Measurements from ENCODE around the gene PCBP2. TPM values are rescaled to one million over a fixed set of nuclear protein-coding genes. Genes with fewer than 3 reads are reported as not detected.
"Not testable (repeated sequence)": the region's sequence is repeated elsewhere in the genome, so short reads cannot be mapped to it uniquely, and the experiment has no call there.

PCBP2 gene
- total RNA-seq, 4 donors from 2014 or later = 275 to 374 (median 365) TPM

DNA sequence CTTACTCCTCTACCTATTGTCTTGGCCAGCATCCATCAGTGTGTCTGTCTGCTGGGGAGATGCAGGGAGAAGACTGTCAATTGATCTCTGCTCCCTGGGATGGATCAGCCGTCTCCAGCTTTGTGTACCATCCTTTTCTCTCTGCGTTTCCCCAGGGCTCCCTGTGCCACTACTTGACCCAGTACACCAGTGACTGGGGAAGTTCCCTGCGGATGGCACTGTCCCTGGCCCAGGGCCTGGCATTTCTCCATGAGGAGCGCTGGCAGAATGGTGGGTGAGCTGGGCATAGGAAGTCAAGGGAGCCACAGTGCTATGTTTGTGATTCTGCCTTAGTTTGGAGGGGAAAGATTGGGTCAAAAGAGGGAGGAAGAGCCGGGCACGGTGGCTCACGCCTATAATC is 23.2 kb upstream of the PCBP2 start:
- no peaks in the 10 kb centered on the region for H3K4me1 ChIP-seq
- 94% methylated on average over 7 of the region's 7 CpGs for WGBS
- H3K27ac ChIP-seq (replicated peaks in 1 of 4) = no peak overlapping the region
- H3K27me3 ChIP-seq = no peaks in the 10 kb centered on the region
- no peak overlapping the region for H3K4me3 ChIP-seq
- DNase-seq (ENCODE audit: extremely low spot score) = no peak
- H3K36me3 ChIP-seq = no peaks in the 10 kb centered on the region
- no peak for TF ChIP-seq POLR2A (IDR thresholded peaks at IDR 0.05; ENCODE audit: low read depth)
- TF ChIP-seq EP300 (IDR thresholded peaks at IDR 0.05) = no peak
- TF ChIP-seq POLR2AphosphoS5 (IDR thresholded peaks at IDR 0.05) = no peak
- TF ChIP-seq, protein P1, sequence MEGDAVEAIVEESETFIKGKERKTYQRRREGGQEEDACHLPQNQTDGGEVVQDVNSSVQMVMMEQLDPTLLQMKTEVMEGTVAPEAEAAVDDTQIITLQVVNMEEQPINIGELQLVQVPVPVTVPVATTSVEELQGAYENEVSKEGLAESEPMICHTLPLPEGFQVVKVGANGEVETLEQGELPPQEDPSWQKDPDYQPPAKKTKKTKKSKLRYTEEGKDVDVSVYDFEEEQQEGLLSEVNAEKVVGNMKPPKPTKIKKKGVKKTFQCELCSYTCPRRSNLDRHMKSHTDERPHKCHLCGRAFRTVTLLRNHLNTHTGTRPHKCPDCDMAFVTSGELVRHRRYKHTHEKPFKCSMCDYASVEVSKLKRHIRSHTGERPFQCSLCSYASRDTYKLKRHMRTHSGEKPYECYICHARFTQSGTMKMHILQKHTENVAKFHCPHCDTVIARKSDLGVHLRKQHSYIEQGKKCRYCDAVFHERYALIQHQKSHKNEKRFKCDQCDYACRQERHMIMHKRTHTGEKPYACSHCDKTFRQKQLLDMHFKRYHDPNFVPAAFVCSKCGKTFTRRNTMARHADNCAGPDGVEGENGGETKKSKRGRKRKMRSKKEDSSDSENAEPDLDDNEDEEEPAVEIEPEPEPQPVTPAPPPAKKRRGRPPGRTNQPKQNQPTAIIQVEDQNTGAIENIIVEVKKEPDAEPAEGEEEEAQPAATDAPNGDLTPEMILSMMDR (IDR thresholded peaks at IDR 0.05) = no peak
- H3K9me3 ChIP-seq = no peaks in the 10 kb centered on the region
- intact Hi-C loops (cut with DNase I) = no loop called here

DNA sequence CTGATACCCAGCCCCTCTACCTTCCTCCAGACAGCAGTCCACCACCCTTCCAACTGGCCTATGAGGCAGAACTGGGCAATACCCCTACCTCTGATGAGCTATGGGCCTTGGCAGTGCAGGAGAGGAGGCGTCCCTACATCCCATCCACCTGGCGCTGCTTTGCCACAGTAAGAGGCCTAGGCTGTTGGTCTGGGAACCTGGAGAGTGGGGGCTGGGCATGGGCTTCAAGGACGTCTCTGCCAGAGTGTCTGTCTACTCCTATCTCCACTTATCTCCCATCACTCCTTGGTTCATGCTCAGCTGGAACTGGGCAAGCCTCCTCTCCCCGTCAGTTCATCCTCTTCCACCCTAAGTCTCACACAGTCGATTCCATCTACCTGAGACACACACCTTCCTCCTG is 21.8 kb upstream of the PCBP2 start:
- TF ChIP-seq, protein P1 (IDR thresholded peaks at IDR 0.05) = no peak
- TF ChIP-seq EP300 (IDR thresholded peaks at IDR 0.05) (no peak), POLR2AphosphoS5 (IDR thresholded peaks at IDR 0.05) (no peak), POLR2A (IDR thresholded peaks at IDR 0.05; ENCODE audit: low read depth) (no peak)
- 94% methylated on average over 5 of the region's 5 CpGs for WGBS
- Histone ChIP-seq H3K4me1 (no peaks in the 10 kb centered on the region), H3K27ac (replicated peaks in 1 of 4) (no peak overlapping the region), H3K36me3 (no peaks in the 10 kb centered on the region), H3K4me3 (no peak overlapping the region), H3K27me3 (no peaks in the 10 kb centered on the region), H3K9me3 (no peaks in the 10 kb centered on the region)
- DNase-seq (ENCODE audit: extremely low spot score) = no peak
- intact Hi-C loops (cut with DNase I) = no loop called here

DNA sequence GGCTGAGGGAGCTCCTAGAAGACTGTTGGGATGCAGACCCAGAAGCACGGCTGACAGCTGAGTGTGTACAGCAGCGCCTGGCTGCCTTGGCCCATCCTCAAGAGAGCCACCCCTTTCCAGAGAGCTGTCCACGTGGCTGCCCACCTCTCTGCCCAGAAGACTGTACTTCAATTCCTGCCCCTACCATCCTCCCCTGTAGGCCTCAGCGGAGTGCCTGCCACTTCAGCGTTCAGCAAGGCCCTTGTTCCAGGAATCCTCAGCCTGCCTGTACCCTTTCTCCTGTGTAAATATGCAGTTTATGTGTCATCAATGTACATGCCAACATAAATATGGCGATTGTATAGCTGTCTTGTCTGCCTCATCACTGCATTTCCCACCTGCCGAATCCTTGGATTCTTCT is 20.7 kb upstream of the PCBP2 start:
- no peak for TF ChIP-seq POLR2AphosphoS5 (IDR thresholded peaks at IDR 0.05)
- no peak for TF ChIP-seq EP300 (IDR thresholded peaks at IDR 0.05)
- TF ChIP-seq, protein P1 (IDR thresholded peaks at IDR 0.05) = no peak
- TF ChIP-seq POLR2A (IDR thresholded peaks at IDR 0.05; ENCODE audit: low read depth) = no peak
- no peaks in the 10 kb centered on the region for H3K4me1 ChIP-seq
- 71% methylated on average over 7 of the region's 7 CpGs for WGBS
- H3K36me3 ChIP-seq = no peaks in the 10 kb centered on the region
- intact Hi-C loops (cut with DNase I) = no loop called here
- no peak for DNase-seq (ENCODE audit: extremely low spot score)
- H3K9me3 ChIP-seq = no peaks in the 10 kb centered on the region
- H3K27me3 ChIP-seq = no peaks in the 10 kb centered on the region
- no peak overlapping the region for H3K4me3 ChIP-seq
- H3K27ac ChIP-seq (replicated peaks in 1 of 4) = no peak overlapping the region

DNA sequence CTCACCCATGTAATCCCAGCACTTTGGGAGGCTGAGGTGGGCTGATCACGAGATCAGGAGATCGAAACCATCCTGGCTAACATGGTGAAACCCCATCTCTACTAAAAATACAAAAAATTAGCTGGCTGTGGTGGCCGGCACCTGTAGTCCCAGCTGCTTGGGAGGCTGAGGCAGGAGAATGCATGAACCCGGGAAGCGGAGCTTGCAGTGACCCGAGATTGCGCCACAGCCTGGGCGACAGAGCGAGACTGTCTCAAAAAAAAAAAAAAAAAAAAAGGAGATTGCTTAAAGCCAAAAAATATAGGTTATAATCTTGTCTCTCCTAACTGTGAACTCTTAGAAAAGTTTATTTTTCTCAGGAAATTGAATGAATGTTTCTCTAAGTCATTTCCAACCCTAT is 16.6 kb upstream of the PCBP2 start:
- not testable (repeated sequence) for H3K4me3 ChIP-seq, H3K9me3 ChIP-seq

DNA sequence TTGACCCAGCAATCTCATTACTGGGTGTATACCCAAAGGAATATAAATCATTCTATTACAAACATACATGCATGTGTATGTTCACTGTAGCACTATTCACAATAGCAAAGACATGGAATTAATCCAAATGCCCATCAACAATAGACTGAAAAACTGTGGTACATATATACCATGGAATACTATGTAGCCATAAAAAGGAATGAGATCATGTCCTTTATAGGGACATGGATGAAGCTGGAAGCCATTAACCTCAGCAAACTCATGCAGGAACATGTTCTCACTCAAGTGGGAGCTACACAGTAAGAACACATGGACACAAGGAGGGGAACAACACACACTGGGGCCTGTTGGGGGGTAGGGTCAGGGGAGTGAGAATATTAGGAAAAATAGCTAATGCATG is 12.3 kb upstream of the PCBP2 start:
- peaks cover 16 to 36% (median 31%) of the 10 kb centered on the region in 4 donors for H3K4me1 ChIP-seq
- H3K36me3 ChIP-seq = peaks cover 3 to 20% (median 11%) of the 10 kb centered on the region in 4 donors
- DNase-seq (ENCODE audit: extremely low spot score); H3K4me3 ChIP-seq; H3K27me3 ChIP-seq; intact Hi-C loops (cut with DNase I); H3K9me3 ChIP-seq; H3K27ac ChIP-seq (replicated peaks in 1 of 4): not testable (repeated sequence)

More for the DNA sequence above, 16.6 kb upstream of the PCBP2 start:
- H3K4me1 ChIP-seq; H3K27me3 ChIP-seq; H3K27ac ChIP-seq (replicated peaks in 1 of 4); DNase-seq (ENCODE audit: extremely low spot score); intact Hi-C loops (cut with DNase I); H3K36me3 ChIP-seq: not testable (repeated sequence)
- WGBS = 87% methylated on average over 9 of the region's 9 CpGs

DNA sequence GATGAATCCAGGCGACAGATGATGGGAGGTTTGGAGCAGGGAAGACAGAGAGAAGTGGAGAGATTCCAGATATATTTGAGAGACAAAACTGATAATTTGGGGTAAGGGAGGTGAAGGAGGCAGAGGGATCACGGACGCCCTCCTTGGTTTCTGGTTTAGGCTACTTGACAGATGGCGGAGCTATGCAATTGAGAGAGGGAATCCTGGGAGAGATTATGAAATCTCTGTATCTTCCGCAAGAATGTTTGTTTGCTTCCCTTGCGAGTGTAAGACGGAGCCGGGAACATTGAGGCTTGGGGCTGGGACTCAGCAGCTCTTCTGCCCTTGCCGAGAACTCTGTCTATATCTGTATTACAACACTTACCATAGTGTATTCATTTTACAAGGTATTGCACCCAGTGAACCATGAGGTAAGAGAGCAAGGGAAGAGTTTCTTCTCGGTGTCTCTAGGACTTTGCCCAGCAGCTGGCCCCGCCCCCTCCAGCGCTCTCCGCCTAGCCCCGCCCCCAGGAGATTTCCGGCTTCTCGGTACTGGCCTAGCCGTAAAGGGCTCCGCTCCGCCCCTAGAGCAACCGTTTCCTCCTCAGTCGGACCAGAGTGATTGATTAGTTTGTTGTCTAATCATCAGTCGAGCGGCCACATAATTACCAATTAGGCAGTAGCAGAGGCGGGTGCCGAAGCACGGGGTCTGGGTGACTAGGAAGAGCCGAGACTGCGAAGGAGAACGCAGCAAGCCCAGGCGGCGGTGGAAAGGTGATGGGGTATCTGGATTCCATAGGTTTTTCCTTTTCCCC is 10.7 kb upstream of the PCBP2 start, which contains the start of gene PRR13:
TSS of gene PRR13 (plus strand) at position 695 of the 794 bp plus-strand sequence. CDS start 981 bp downstream, outside the sequence.
- Histone ChIP-seq H3K36me3 (peaks cover 15 to 36% (median 24%) of the 10 kb centered on the region in 4 donors), H3K27me3 (no peaks in the 10 kb centered on the region), H3K9me3 (no peaks in the 10 kb centered on the region), H3K4me1 (peaks cover 16 to 44% (median 41%) of the 10 kb centered on the region in 4 donors), H3K27ac (replicated peaks in 1 of 4) (peak within 1 kb of the TSS; percentile 85 to 91 (median 89)), H3K4me3 (peak within 1 kb of the TSS; percentile 66 to 79 (median 70))
- intact Hi-C loops (cut with DNase I) = no loop called here
- peak; percentile 100 for DNase-seq (ENCODE audit: extremely low spot score)
- TF ChIP-seq POLR2A (IDR thresholded peaks at IDR 0.05; ENCODE audit: low read depth) = peak; percentile 90
- TF ChIP-seq POLR2AphosphoS5 (IDR thresholded peaks at IDR 0.05) = peak; percentile 97 to 99
- TF ChIP-seq, protein P1 (IDR thresholded peaks at IDR 0.05) = peak in 1 of 3 experiments; percentile 16
- TF ChIP-seq EP300 (IDR thresholded peaks at IDR 0.05) = no peak
- 2% methylated on average over 22 of the region's 31 CpGs for WGBS

Data from esophagus muscularis mucosa (tissue), 4 donors.